Uterus (tissue), 2 donors: ENCODE measurements around the gene SMG9.

Experiments
- CTCF ChIP-seq, 4 experiments: fragments of 200-600 bp in 2 of 4; fragments of 450-650 bp in 2 of 4; sonication (generic) in 2 of 4; IDR thresholded peaks; one replicate each; pipeline ENCODE4 v1.5.1; 2016 to 2019; ENCODE audit warnings: antibody characterized with exemption in 4 of 4, mild to moderate bottlenecking in 2 of 4, moderate library complexity in 1 of 4
- POLR2A ChIP-seq, 2 donors: fragments of 450-650 bp; IDR thresholded peaks; one replicate each; pipeline ENCODE4 v1.6.1; 2016; ENCODE audit warnings: antibody characterized with exemption in 2 of 2, mild to moderate bottlenecking in 1 of 2, moderate library complexity in 1 of 2

- TF ChIP-seq CTCF (IDR thresholded peaks at IDR 0.05) = no peak
- TF ChIP-seq POLR2A (IDR thresholded peaks at IDR 0.05) = no peak
These were observed 72.9 kb downstream of the SMG9 start for GRCh38 chr19:43681821-43682220.
